Stomach (tissue), 4 donors: ENCODE results near the gene MCRIP2.

Source experiments
- EP300 ChIP-seq: sonication (generic); formaldehyde crosslinking; IDR thresholded peaks from one replicate; pipeline ENCODE4 v1.6.1; 2017; ENCODE audit warnings: antibody characterized with exemption
- POLR2AphosphoS5 ChIP-seq, 3 donors: sonication (generic); formaldehyde crosslinking; IDR thresholded peaks; one replicate each; pipeline ENCODE4 v1.6.1; 2016; ENCODE audit warnings: antibody characterized with exemption in 3 of 3

DNA sequence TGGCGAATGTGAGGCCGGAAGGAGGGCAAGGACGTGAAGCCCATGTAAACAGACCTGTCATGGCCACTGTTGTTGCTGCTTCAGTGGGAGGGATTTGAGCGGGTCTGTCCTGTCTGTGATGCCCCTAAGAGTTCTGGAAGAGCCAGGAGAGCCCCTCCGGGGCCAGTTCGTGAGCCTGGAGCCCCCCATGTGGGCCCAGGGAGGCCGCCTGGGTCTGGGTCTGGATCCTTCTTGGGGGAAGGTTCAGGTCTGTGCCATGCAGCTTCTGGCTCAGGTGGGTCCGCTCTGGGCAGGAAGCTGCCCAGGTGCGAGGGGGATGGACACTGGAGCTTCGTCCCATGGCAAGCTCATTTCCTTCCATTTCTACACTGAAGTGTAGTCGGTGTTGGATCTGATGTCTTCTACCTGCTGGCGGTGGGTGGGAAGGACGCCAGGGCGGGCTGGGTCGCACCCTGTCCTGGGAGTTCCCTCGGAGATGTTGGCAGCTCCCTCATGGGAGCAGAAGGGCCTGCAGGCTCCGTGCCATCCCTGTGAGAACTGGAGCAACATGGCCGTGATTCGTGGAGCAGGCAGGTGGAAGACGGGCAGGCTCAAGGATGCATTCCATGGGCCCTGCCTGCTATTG, 22.0 kb upstream of the MCRIP2 start:
- no peak for TF ChIP-seq EP300
- TF ChIP-seq POLR2AphosphoS5 (IDR thresholded peaks at IDR 0.05) = no peak
